Hepatocyte (in vitro differentiated cells): ENCODE data around the gene EEFSEC. TPM values are rescaled to one million over a fixed set of nuclear protein-coding genes. Genes with fewer than 3 reads are reported as not detected.

ENCODE experiments used
- DNase-seq: peaks from one replicate; pipeline ENCODE4 v3.0.0-alpha.2; 2016; ENCODE audit warnings: low spot score
- H2AFZ ChIP-seq: fragments of 200-600 bp; sonication (generic); 2 replicates; pipeline ENCODE4 v1.6.0; 2016; ENCODE audit warnings: antibody characterized with exemption, mild to moderate bottlenecking
- H3K27ac ChIP-seq: fragments of 200-600 bp; sonication (generic); 2 replicates; pipeline ENCODE4 v1.5.1; 2016; ENCODE audit warnings: mild to moderate bottlenecking
- H3K27me3 ChIP-seq: fragments of 200-600 bp; sonication (generic); 2 replicates; pipeline ENCODE4 v1.6.1; 2016
- H3K36me3 ChIP-seq: fragments of 200-600 bp; sonication (generic); replicated peaks from 2 replicates; pipeline ENCODE4 v1.5.1; 2016; ENCODE audit warnings: low read depth; ENCODE audit not compliant: insufficient read depth
- H3K4me1 ChIP-seq: fragments of 200-600 bp; sonication (generic); 2 replicates; pipeline ENCODE4 v1.5.1; 2016; ENCODE audit warnings: mild to moderate bottlenecking, moderate library complexity; ENCODE audit not compliant: insufficient read depth
- H3K4me2 ChIP-seq: fragments of 200-600 bp; sonication (generic); 2 replicates; pipeline ENCODE4 v1.6.0; 2016
- H3K4me3 ChIP-seq: fragments of 200-600 bp; sonication (generic); 2 replicates; pipeline ENCODE4 v1.5.1; 2016; ENCODE audit warnings: mild to moderate bottlenecking
- H3K79me2 ChIP-seq: fragments of 200-600 bp; sonication (generic); 2 replicates; pipeline ENCODE4 v1.6.0; 2017; ENCODE audit warnings: mild to moderate bottlenecking
- H3K9me2 ChIP-seq: fragments of 200-600 bp; sonication (generic); replicated peaks from 2 replicates; pipeline ENCODE4 v1.6.0; 2017; ENCODE audit warnings: mild to moderate bottlenecking; ENCODE audit not compliant: insufficient read depth
- H3K9me3 ChIP-seq: fragments of 200-600 bp; sonication (generic); 2 replicates; pipeline ENCODE4 v1.5.1; 2016; ENCODE audit warnings: low read depth, mild to moderate bottlenecking
- H4K20me1 ChIP-seq: fragments of 200-600 bp; sonication (generic); 2 replicates; pipeline ENCODE4 v1.6.0; 2016; ENCODE audit warnings: mild to moderate bottlenecking; ENCODE audit not compliant: insufficient read depth, poor library complexity, severe bottlenecking
- CTCF ChIP-seq: fragments of 200-600 bp; sonication (generic); IDR thresholded peaks from 2 replicates; pipeline ENCODE4 v1.5.1; 2016; ENCODE audit warnings: antibody characterized with exemption, mild to moderate bottlenecking; ENCODE audit not compliant: poor library complexity
- EZH2 ChIP-seq: fragments of 200-600 bp; sonication (generic); IDR thresholded peaks from 2 replicates; pipeline ENCODE4 v1.6.1; 2016; ENCODE audit warnings: antibody characterized with exemption, mild to moderate bottlenecking, borderline replicate concordance
- EZH2phosphoT487 ChIP-seq: fragments of 200-600 bp; sonication (generic); IDR thresholded peaks from one replicate; pipeline ENCODE4 v1.6.1; 2018; ENCODE audit warnings: antibody characterized with exemption, mild to moderate bottlenecking, low read depth, moderate library complexity; ENCODE audit not compliant: unreplicated experiment, severe bottlenecking
- WGBS: methylation state at CpG from one replicate; pipeline ENCODE4 v1.1.6; 2016; ENCODE audit warnings: low lambda C conversion rate; ENCODE audit errors: missing lambda C conversion rate; 5-methylcytosine and 5-hydroxymethylcytosine counted together
- polyA plus RNA-seq: library from polyadenylated mRNA; unstranded; fragments of >200 nt; fragmentation: Nextera tagmentation; extraction: Ambion mirVana; gene quantifications from 2 replicates; pipeline ENCODE4 v1.2.1, GENCODE V29; 2016
- total RNA-seq: library from RNA; depleted of rRNA; stranded (reverse); fragments of >200 nt; gene quantifications from 2 replicates; pipeline ENCODE4 v1.2.3, GENCODE V29; 2014

Gene EEFSEC
- total and polyA plus RNA-seq, 2 experiments from 2014 or later: 9.8 to 17.5 TPM

- TF ChIP-seq CTCF (no peak), EZH2phosphoT487 (no peak), EZH2 (no peak)
- no peak for DNase-seq
- H3K79me2 ChIP-seq: no peaks in the 10 kb centered on the region
Measured at GRCh38 chr3:128203169-128203568, 49.9 kb downstream of the EEFSEC start.

GRCh38 chr3:128205558-128206145, 52.4 kb downstream of the EEFSEC start:
- Histone ChIP-seq H2AFZ (no peak overlapping the region), H3K4me2 (peak overlapping the region; percentile 6), H4K20me1 (no peaks in the 10 kb centered on the region), H3K27me3 (no peaks in the 10 kb centered on the region), H3K4me1 (peaks cover 24% of the 10 kb centered on the region), H3K9me3 (no peaks in the 10 kb centered on the region), H3K4me3 (no peak overlapping the region), H3K36me3 (no peaks in the 10 kb centered on the region), H3K27ac (peak overlapping the region; percentile 63), H3K79me2 (no peaks in the 10 kb centered on the region), H3K9me2 (no peaks in the 10 kb centered on the region)
- WGBS: 44% methylated on average over 3 of the region's 3 CpGs
- DNase-seq: no peak
- TF ChIP-seq EZH2: no peak
- no peak for TF ChIP-seq CTCF
- TF ChIP-seq EZH2phosphoT487: no peak

More at GRCh38 chr3:128203169-128203568, 49.9 kb downstream of the EEFSEC start:
- H3K9me3 ChIP-seq: no peaks in the 10 kb centered on the region
- H3K9me2 ChIP-seq: no peaks in the 10 kb centered on the region
- no peak overlapping the region for H3K27ac ChIP-seq
- WGBS: 99% methylated on average over 3 of the region's 3 CpGs
- no peak overlapping the region for H3K4me2 ChIP-seq
- peaks cover 24% of the 10 kb centered on the region for H3K4me1 ChIP-seq
- no peaks in the 10 kb centered on the region for H4K20me1 ChIP-seq
- H3K4me3 ChIP-seq: no peak overlapping the region
- H3K27me3 ChIP-seq: no peaks in the 10 kb centered on the region
- no peaks in the 10 kb centered on the region for H3K36me3 ChIP-seq
- H2AFZ ChIP-seq: no peak overlapping the region

GRCh38 chr3:128207951-128208350, 54.7 kb downstream of the EEFSEC start:
- peak overlapping the region; percentile 45 for H3K27ac ChIP-seq
- TF ChIP-seq EZH2phosphoT487 (no peak), CTCF (no peak), EZH2 (no peak)
- H3K9me2 ChIP-seq: no peaks in the 10 kb centered on the region
- H2AFZ ChIP-seq: no peak overlapping the region
- no peak for DNase-seq
- H3K4me1 ChIP-seq: peaks cover 24% of the 10 kb centered on the region
- no peaks in the 10 kb centered on the region for H3K79me2 ChIP-seq
- no peaks in the 10 kb centered on the region for H4K20me1 ChIP-seq
- H3K9me3 ChIP-seq: no peaks in the 10 kb centered on the region
- H3K4me2 ChIP-seq: peak overlapping the region; percentile 41
- no peak overlapping the region for H3K4me3 ChIP-seq
- 81% methylated on average over 7 of the region's 7 CpGs for WGBS
- no peaks in the 10 kb centered on the region for H3K36me3 ChIP-seq
- H3K27me3 ChIP-seq: no peaks in the 10 kb centered on the region
